ENCODE data around the gene SFXN1. TPM values are rescaled to one million over a fixed set of nuclear protein-coding genes. Genes with fewer than 3 reads are reported as not detected.

SFXN1 gene
- total and polyA plus RNA-seq, 2 experiments from 2014 or later, result 50.3 to 96.4 TPM

GRCh38 chr5:175464074-175464941 is 14.1 kb upstream of the SFXN1 start:
- DNase-seq, result peak; percentile 59
- Histone ChIP-seq H3K27me3 (replicated peaks; ENCODE audit: insufficient read depth) (peaks cover 26% of the 10 kb centered on the region), H3K36me3 (ENCODE audit: low read depth) (no peaks in the 10 kb centered on the region), H3K27ac (no peak overlapping the region), H3K9me2 (ENCODE audit: insufficient read depth) (no peaks in the 10 kb centered on the region), H3K9ac (no peak overlapping the region), H3K79me2 (ENCODE audit: insufficient read depth) (no peaks in the 10 kb centered on the region), H3K4me1 (ENCODE audit: insufficient read depth) (no peaks in the 10 kb centered on the region), H4K20me1 (ENCODE audit: insufficient read depth) (no peaks in the 10 kb centered on the region), H3F3A (ENCODE audit: insufficient read depth) (no peaks in the 10 kb centered on the region), H3K9me3 (ENCODE audit: low read depth) (no peaks in the 10 kb centered on the region), H2AFZ (no peak overlapping the region), H3K4me3 (no peak overlapping the region), H3K4me2 (ENCODE audit: unreplicated experiment) (no peak overlapping the region)
- TF ChIP-seq EZH2phosphoT487 (IDR thresholded peaks at IDR 0.05; ENCODE audit: insufficient read depth, low read depth) (no peak), EZH2 (IDR thresholded peaks at IDR 0.05; ENCODE audit: insufficient read depth, poor library complexity, severe bottlenecking) (no peak)
- 37% methylated on average over 11 of the region's 11 CpGs for whole genome bisulfite sequencing, 2 experiments (ENCODE audit: low coverage in 1 of 2, low lambda C conversion rate in 2 of 2, missing lambda C conversion rate in 2 of 2)
- in situ Hi-C loops (cut with MboI), result no loop called here

GRCh38 chr5:175464942-175465233 is 13.5 kb upstream of the SFXN1 start:
- WGBS, 2 experiments (ENCODE audit: low coverage in 1 of 2, low lambda C conversion rate in 2 of 2, missing lambda C conversion rate in 2 of 2), result 0 to 2% methylated on average over 3 of the region's 3 CpGs
- no peak overlapping the region for H3K4me2 ChIP-seq (ENCODE audit: unreplicated experiment)
- no peaks in the 10 kb centered on the region for H3K9me2 ChIP-seq (ENCODE audit: insufficient read depth)
- H2AFZ ChIP-seq, result no peak overlapping the region
- no peak overlapping the region for H3K4me3 ChIP-seq
- no peaks in the 10 kb centered on the region for H3K9me3 ChIP-seq (ENCODE audit: low read depth)
- H3K9ac ChIP-seq, result no peak overlapping the region
- no peaks in the 10 kb centered on the region for H4K20me1 ChIP-seq (ENCODE audit: insufficient read depth)
- H3K79me2 ChIP-seq (ENCODE audit: insufficient read depth), result no peaks in the 10 kb centered on the region
- in situ Hi-C loops (cut with MboI), result no loop called here
- no peak for TF ChIP-seq EZH2 (IDR thresholded peaks at IDR 0.05; ENCODE audit: insufficient read depth, poor library complexity, severe bottlenecking)
- TF ChIP-seq EZH2phosphoT487 (IDR thresholded peaks at IDR 0.05; ENCODE audit: insufficient read depth, low read depth), result no peak
- DNase-seq, result no peak
- no peak overlapping the region for H3K27ac ChIP-seq
- H3K4me1 ChIP-seq (ENCODE audit: insufficient read depth), result no peaks in the 10 kb centered on the region
- H3K36me3 ChIP-seq (ENCODE audit: low read depth), result no peaks in the 10 kb centered on the region
- peaks cover 26% of the 10 kb centered on the region for H3K27me3 ChIP-seq (replicated peaks; ENCODE audit: insufficient read depth)
- no peaks in the 10 kb centered on the region for H3F3A ChIP-seq (ENCODE audit: insufficient read depth)

- H3K4me2 ChIP-seq (ENCODE audit: unreplicated experiment), result no peak overlapping the region
- peaks cover 26% of the 10 kb centered on the region for H3K27me3 ChIP-seq (replicated peaks; ENCODE audit: insufficient read depth)
- H3K9me2 ChIP-seq (ENCODE audit: insufficient read depth), result no peaks in the 10 kb centered on the region
- no peaks in the 10 kb centered on the region for H4K20me1 ChIP-seq (ENCODE audit: insufficient read depth)
- H3K27ac ChIP-seq, result no peak overlapping the region
- H3K4me1 ChIP-seq (ENCODE audit: insufficient read depth), result no peaks in the 10 kb centered on the region
- TF ChIP-seq EZH2phosphoT487 (IDR thresholded peaks at IDR 0.05; ENCODE audit: insufficient read depth, low read depth) (no peak), EZH2 (IDR thresholded peaks at IDR 0.05; ENCODE audit: insufficient read depth, poor library complexity, severe bottlenecking) (no peak)
- WGBS, 2 experiments (ENCODE audit: low coverage in 1 of 2, low lambda C conversion rate in 2 of 2, missing lambda C conversion rate in 2 of 2), result 0 to 3% methylated on average over 3 of the region's 3 CpGs
- no peaks in the 10 kb centered on the region for H3K79me2 ChIP-seq (ENCODE audit: insufficient read depth)
- no peaks in the 10 kb centered on the region for H3K36me3 ChIP-seq (ENCODE audit: low read depth)
- H3K9me3 ChIP-seq (ENCODE audit: low read depth), result no peaks in the 10 kb centered on the region
- H3K4me3 ChIP-seq, result no peak overlapping the region
- no peak overlapping the region for H3K9ac ChIP-seq
- DNase-seq, result no peak
- H2AFZ ChIP-seq, result no peak overlapping the region
- in situ Hi-C loops (cut with MboI), result no loop called here
- H3F3A ChIP-seq (ENCODE audit: insufficient read depth), result no peaks in the 10 kb centered on the region
These were observed 13.1 kb upstream of the SFXN1 start for GRCh38 chr5:175465282-175465681.

GRCh38 chr5:175466700-175467318 is 11.6 kb upstream of the SFXN1 start:
- Histone ChIP-seq H3K27ac (no peak overlapping the region), H3K4me2 (ENCODE audit: unreplicated experiment) (no peak overlapping the region), H3K27me3 (replicated peaks; ENCODE audit: insufficient read depth) (peaks cover 32% of the 10 kb centered on the region), H4K20me1 (ENCODE audit: insufficient read depth) (no peaks in the 10 kb centered on the region), H3K36me3 (ENCODE audit: low read depth) (no peaks in the 10 kb centered on the region), H2AFZ (no peak overlapping the region), H3K9ac (no peak overlapping the region), H3K9me2 (ENCODE audit: insufficient read depth) (no peaks in the 10 kb centered on the region), H3K4me1 (ENCODE audit: insufficient read depth) (no peaks in the 10 kb centered on the region), H3K79me2 (ENCODE audit: insufficient read depth) (no peaks in the 10 kb centered on the region), H3K9me3 (ENCODE audit: low read depth) (no peaks in the 10 kb centered on the region), H3F3A (ENCODE audit: insufficient read depth) (no peaks in the 10 kb centered on the region), H3K4me3 (no peak overlapping the region)
- in situ Hi-C loops (cut with MboI), result no loop called here
- WGBS, 2 experiments (ENCODE audit: low coverage in 1 of 2, low lambda C conversion rate in 2 of 2, missing lambda C conversion rate in 2 of 2), result 7 to 8% methylated on average over 5 of the region's 5 CpGs
- peak; percentile 30 for DNase-seq
- TF ChIP-seq EZH2 (IDR thresholded peaks at IDR 0.05; ENCODE audit: insufficient read depth, poor library complexity, severe bottlenecking) (no peak), EZH2phosphoT487 (IDR thresholded peaks at IDR 0.05; ENCODE audit: insufficient read depth, low read depth) (no peak)
